Mesendoderm (in vitro differentiated cells): ENCODE measurements around the gene KDSR.
A peak's percentile ranks its signal among the peaks of the same experiment; 100 is the strongest.

ENCODE experiments used
- DNase-seq: peaks from one replicate; pipeline ENCODE4 v3.0.0; 2013
- H2AK5ac ChIP-seq: 2 replicates; pipeline ENCODE4 v1.6.1; 2013; ENCODE audit warnings: low read length, inconsistent platforms
- H2BK120ac ChIP-seq: 2 replicates; pipeline ENCODE4 v1.6.1; 2013; ENCODE audit warnings: low read depth, mild to moderate bottlenecking, low read length, moderate library complexity, mixed read lengths
- H2BK15ac ChIP-seq: replicated peaks from 2 replicates; pipeline ENCODE4 v1.6.1; 2013; ENCODE audit warnings: low read depth, mild to moderate bottlenecking, moderate library complexity
- H2BK5ac ChIP-seq: 2 replicates; pipeline ENCODE4 v1.6.1; 2013; ENCODE audit warnings: low read length, inconsistent platforms
- H3K18ac ChIP-seq: 2 replicates; pipeline ENCODE4 v1.6.1; 2013; ENCODE audit warnings: mild to moderate bottlenecking, low read length, mixed read lengths
- H3K23ac ChIP-seq: one replicate; pipeline ENCODE4 v1.6.1; 2013; ENCODE audit warnings: low read length
- H3K27ac ChIP-seq: 2 replicates; pipeline ENCODE4 v1.5.1; 2013; ENCODE audit warnings: low read depth, mild to moderate bottlenecking, inconsistent platforms, low read length, moderate library complexity
- H3K27me3 ChIP-seq: 2 replicates; pipeline ENCODE4 v1.6.1; 2013; ENCODE audit warnings: low read length, control low read depth, mild to moderate bottlenecking, inconsistent platforms; ENCODE audit not compliant: insufficient read depth, poor library complexity
- H3K36me3 ChIP-seq: 2 replicates; pipeline ENCODE4 v1.6.1; 2013; ENCODE audit warnings: low read length, inconsistent platforms; ENCODE audit not compliant: control insufficient read depth, insufficient read depth
- H3K4ac ChIP-seq: one replicate; pipeline ENCODE4 v1.6.1; 2013; ENCODE audit warnings: low read depth, mild to moderate bottlenecking, low read length, moderate library complexity
- H3K4me1 ChIP-seq: 2 replicates; pipeline ENCODE4 v1.6.1; 2013; ENCODE audit warnings: low read depth, low read length, inconsistent platforms; ENCODE audit not compliant: control insufficient read depth
- H3K4me2 ChIP-seq: 2 replicates; pipeline ENCODE4 v1.6.1; 2013; ENCODE audit warnings: low read length
- H3K4me3 ChIP-seq: 2 replicates; pipeline ENCODE4 v1.5.1; 2013; ENCODE audit warnings: mild to moderate bottlenecking, low read length
- H3K56ac ChIP-seq: one replicate; pipeline ENCODE4 v1.6.1; 2013; ENCODE audit warnings: low read length
- H3K79me1 ChIP-seq: 2 replicates; pipeline ENCODE4 v1.6.1; 2013; ENCODE audit warnings: low read length, inconsistent platforms
- H3K79me2 ChIP-seq: 2 replicates; pipeline ENCODE4 v1.6.1; 2013; ENCODE audit warnings: mild to moderate bottlenecking, low read length; ENCODE audit not compliant: control insufficient read depth, insufficient read depth
- H3K9ac ChIP-seq: 2 replicates; pipeline ENCODE4 v1.6.1; 2013; ENCODE audit warnings: low read length, inconsistent platforms
- H4K5ac ChIP-seq: one replicate; pipeline ENCODE4 v1.6.1; 2013; ENCODE audit warnings: low read length
- H4K8ac ChIP-seq: one replicate; pipeline ENCODE4 v1.6.1; 2013; ENCODE audit warnings: low read depth, mild to moderate bottlenecking, control low read depth, low read length, moderate library complexity
- WGBS: extraction: QIAGEN DNeasy Blood & Tissue Kit; methylation state at CpG from one replicate; pipeline ENCODE4 v1.1.7; 2013; ENCODE audit warnings: low lambda C conversion rate, missing lambda C conversion rate; ENCODE audit not compliant: insufficient coverage; ENCODE audit errors: extremely low coverage; 5-methylcytosine and 5-hydroxymethylcytosine counted together

The KDSR gene

GRCh38 chr18:63319383-63320122 lies 47.5 kb downstream of the KDSR start, which contains the start of gene BCL2:
Gene BCL2, minus strand, starts transcription at chr18:63319769.
- peak within 1 kb of the TSS; percentile 91 for H3K56ac ChIP-seq
- peak within 1 kb of the TSS; percentile 78 for H3K9ac ChIP-seq
- no CpG with 5 or more reads among the region's 78 CpGs for WGBS
- peak within 1 kb of the TSS; percentile 91 for H4K8ac ChIP-seq
- H3K4me2 ChIP-seq: peak within 1 kb of the TSS; percentile 98
- H2BK120ac ChIP-seq: peak within 1 kb of the TSS; percentile 17
- H3K27ac ChIP-seq: peak within 1 kb of the TSS; percentile 36
- no peaks in the 10 kb centered on the region for H3K79me1 ChIP-seq
- no peaks in the 10 kb centered on the region for H3K36me3 ChIP-seq
- peaks cover 13% of the 10 kb centered on the region for H3K27me3 ChIP-seq
- peak within 1 kb of the TSS; percentile 52 for H3K4me3 ChIP-seq
- H3K4me1 ChIP-seq: peaks cover 3% of the 10 kb centered on the region
- no peak within 1 kb of the TSS for H3K23ac ChIP-seq
- no peaks in the 10 kb centered on the region for H3K79me2 ChIP-seq
- no peak within 1 kb of the TSS for H2AK5ac ChIP-seq
- H2BK5ac ChIP-seq: no peak within 1 kb of the TSS
- peak; percentile 44 for DNase-seq
- H3K4ac ChIP-seq: peak within 1 kb of the TSS; percentile 90
- H3K18ac ChIP-seq: peak within 1 kb of the TSS; percentile 96
- H2BK15ac ChIP-seq: no peak within 1 kb of the TSS
- H4K5ac ChIP-seq: no peak within 1 kb of the TSS

GRCh38 chr18:63318889-63319382 lies 48.1 kb downstream of the KDSR start:
- H3K36me3 ChIP-seq: no peaks in the 10 kb centered on the region
- no CpG with 5 or more reads among the region's 8 CpGs for WGBS

GRCh38 chr18:63317982-63318888 lies 48.8 kb downstream of the KDSR start:
- peaks cover 3% of the 10 kb centered on the region for H3K4me1 ChIP-seq
- H3K79me2 ChIP-seq: no peaks in the 10 kb centered on the region
- no peak overlapping the region for H3K18ac ChIP-seq
- no CpG with 5 or more reads among the region's 66 CpGs for WGBS
- no peak overlapping the region for H3K4me3 ChIP-seq
- H2BK15ac ChIP-seq: no peak overlapping the region
- no peak overlapping the region for H4K5ac ChIP-seq
- no peak overlapping the region for H2AK5ac ChIP-seq
- no peak overlapping the region for H3K4ac ChIP-seq
- no peak overlapping the region for H4K8ac ChIP-seq
- H2BK5ac ChIP-seq: no peak overlapping the region
- no peak overlapping the region for H3K9ac ChIP-seq
- H3K27ac ChIP-seq: no peak overlapping the region
- peak; percentile 86 for DNase-seq
- H3K27me3 ChIP-seq: peaks cover 13% of the 10 kb centered on the region
- H2BK120ac ChIP-seq: no peak overlapping the region
- H3K56ac ChIP-seq: no peak overlapping the region
- H3K36me3 ChIP-seq: no peaks in the 10 kb centered on the region
- H3K23ac ChIP-seq: no peak overlapping the region
- H3K79me1 ChIP-seq: no peaks in the 10 kb centered on the region
- peak overlapping the region; percentile 46 for H3K4me2 ChIP-seq

More at GRCh38 chr18:63318889-63319382, 48.1 kb downstream of the KDSR start:
- Histone ChIP-seq H3K79me2 (no peaks in the 10 kb centered on the region), H4K8ac (no peak overlapping the region), H2BK120ac (no peak overlapping the region), H3K56ac (no peak overlapping the region), H4K5ac (no peak overlapping the region), H3K18ac (no peak overlapping the region), H2AK5ac (no peak overlapping the region), H2BK15ac (no peak overlapping the region), H3K79me1 (no peaks in the 10 kb centered on the region), H3K9ac (no peak overlapping the region), H3K23ac (no peak overlapping the region), H3K27ac (no peak overlapping the region), H3K4me1 (peaks cover 3% of the 10 kb centered on the region), H3K27me3 (peaks cover 13% of the 10 kb centered on the region), H3K4me3 (no peak overlapping the region), H3K4me2 (peak overlapping the region; percentile 98), H3K4ac (no peak overlapping the region), H2BK5ac (no peak overlapping the region)
- DNase-seq: no peak

DNA sequence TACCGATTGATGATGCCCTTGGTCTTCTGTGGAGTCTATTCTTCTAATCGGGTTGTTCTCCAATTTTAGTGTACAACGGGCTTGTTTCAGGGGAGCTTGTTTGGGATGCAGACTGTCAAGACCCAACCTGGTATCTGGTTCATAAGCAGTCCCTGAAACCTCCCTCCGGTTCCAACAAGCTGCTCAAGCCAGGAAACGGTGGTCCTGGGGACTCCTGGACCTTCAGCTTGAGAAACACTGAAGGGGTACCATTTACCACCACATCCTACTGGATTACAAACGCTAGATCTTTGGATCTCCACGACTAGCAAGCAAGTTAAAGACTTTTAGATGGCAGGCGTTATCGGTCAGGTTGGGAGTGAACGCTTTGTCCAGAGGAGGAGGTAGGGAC lies 49.5 kb downstream of the KDSR start:
- no peak overlapping the region for H4K5ac ChIP-seq
- H2BK5ac ChIP-seq: no peak overlapping the region
- no peak overlapping the region for H2AK5ac ChIP-seq
- WGBS: no CpG with 5 or more reads among the region's 10 CpGs
- no peaks in the 10 kb centered on the region for H3K4me1 ChIP-seq
- H3K18ac ChIP-seq: no peak overlapping the region
- H2BK15ac ChIP-seq: no peak overlapping the region
- H3K79me2 ChIP-seq: no peaks in the 10 kb centered on the region
- no peak overlapping the region for H3K27ac ChIP-seq
- H3K56ac ChIP-seq: no peak overlapping the region
- no peak overlapping the region for H4K8ac ChIP-seq
- no peaks in the 10 kb centered on the region for H3K79me1 ChIP-seq
- H3K4me2 ChIP-seq: no peak overlapping the region
- H3K4ac ChIP-seq: no peak overlapping the region
- no peak overlapping the region for H3K4me3 ChIP-seq
- H3K9ac ChIP-seq: no peak overlapping the region
- no peak overlapping the region for H2BK120ac ChIP-seq
- no peak overlapping the region for H3K23ac ChIP-seq
- no peak for DNase-seq
- peaks cover 13% of the 10 kb centered on the region for H3K27me3 ChIP-seq
- no peaks in the 10 kb centered on the region for H3K36me3 ChIP-seq

DNA sequence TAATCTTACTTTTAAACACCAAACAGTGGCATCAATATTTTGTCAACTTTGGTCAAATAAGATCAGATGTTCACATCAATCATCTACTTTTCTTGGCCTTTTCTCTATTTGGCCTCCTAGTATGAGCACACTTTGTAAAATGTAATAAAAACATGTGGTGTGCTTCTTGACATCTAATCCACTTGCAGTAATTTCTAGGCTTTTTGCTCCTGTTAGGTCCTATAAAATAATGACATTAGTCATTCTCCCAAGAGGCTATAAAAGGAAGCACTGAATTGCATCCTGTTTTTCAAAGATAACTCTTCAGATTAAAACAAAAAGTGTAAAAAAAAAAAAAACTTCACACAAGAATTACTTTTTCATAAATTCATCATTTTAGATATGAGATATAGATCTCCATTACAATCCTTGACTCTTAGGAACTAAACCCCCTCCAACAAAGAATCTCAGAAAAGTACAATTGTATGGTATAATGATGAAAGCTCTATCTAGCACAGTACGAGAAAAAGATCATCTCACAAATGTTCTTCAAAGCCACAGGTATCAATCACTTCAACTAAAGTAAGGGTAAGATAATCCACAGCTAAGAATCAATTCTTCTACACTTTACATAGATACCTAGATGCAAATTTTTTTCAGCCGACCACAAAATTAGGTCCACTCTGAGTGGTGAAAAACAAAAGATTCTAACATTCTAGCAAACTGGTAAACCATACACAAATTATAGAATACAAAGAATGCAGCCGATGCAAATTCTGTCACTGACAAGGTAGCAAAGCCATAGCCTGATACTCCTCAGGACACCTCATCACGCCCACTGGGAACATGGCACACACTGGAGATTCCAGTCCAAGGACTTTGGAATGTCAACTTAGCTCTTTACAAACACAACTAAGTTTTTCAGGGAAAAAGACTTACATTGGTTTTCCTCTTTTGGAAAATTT lies 50.1 kb downstream of the KDSR start:
- no CpG with 5 or more reads among the region's 4 CpGs for WGBS
- H2BK5ac ChIP-seq: no peak overlapping the region
- H3K23ac ChIP-seq: no peak overlapping the region
- no peak overlapping the region for H3K4ac ChIP-seq
- DNase-seq: no peak
- no peaks in the 10 kb centered on the region for H3K4me1 ChIP-seq
- no peak overlapping the region for H3K4me3 ChIP-seq
- H3K4me2 ChIP-seq: no peak overlapping the region
- no peaks in the 10 kb centered on the region for H3K79me2 ChIP-seq
- no peaks in the 10 kb centered on the region for H3K79me1 ChIP-seq
- H4K8ac ChIP-seq: no peak overlapping the region
- no peak overlapping the region for H2AK5ac ChIP-seq
- H3K18ac ChIP-seq: no peak overlapping the region
- H2BK15ac ChIP-seq: no peak overlapping the region
- no peak overlapping the region for H2BK120ac ChIP-seq
- no peak overlapping the region for H3K27ac ChIP-seq
- no peak overlapping the region for H3K9ac ChIP-seq
- no peak overlapping the region for H4K5ac ChIP-seq
- H3K27me3 ChIP-seq: peaks cover 13% of the 10 kb centered on the region
- no peak overlapping the region for H3K56ac ChIP-seq
- H3K36me3 ChIP-seq: no peaks in the 10 kb centered on the region
